Measurements from ENCODE around the gene CAPS.
"Not testable (repeated sequence)": the region's sequence is repeated elsewhere in the genome, so short reads cannot be mapped to it uniquely, and the experiment has no call there.

CAPS gene

GRCh38 chr19:5953030-5953589, 39.1 kb downstream of the CAPS start:
- intact Hi-C loops (cut with DNase I): no loop called here
- no peak for DNase-seq

GRCh38 chr19:5953680-5954213, 39.7 kb downstream of the CAPS start:
- intact Hi-C loops (cut with DNase I): no loop called here
- peak in 3 of 10 donors; percentile 61 to 88 (median 82) for DNase-seq

DNA sequence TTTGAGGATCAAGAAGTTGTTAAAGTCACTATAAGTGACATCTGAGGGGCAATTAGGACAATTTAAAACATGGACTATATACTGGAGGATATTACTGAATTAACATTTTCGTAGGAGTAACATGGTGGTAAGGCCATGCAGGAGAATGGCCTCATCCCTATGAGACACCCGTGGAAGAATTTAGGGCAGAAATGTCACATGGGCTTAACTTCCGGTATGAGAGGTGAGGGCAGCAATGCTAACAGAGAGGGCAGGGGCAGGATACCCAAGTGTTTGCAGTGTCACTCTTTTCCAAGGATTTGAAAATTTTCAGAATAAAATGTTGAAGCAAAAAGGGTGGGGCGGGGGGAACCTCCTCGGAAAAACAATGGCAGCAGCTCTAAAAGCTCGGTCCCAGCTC, 40.2 kb downstream of the CAPS start:
- intact Hi-C loops (cut with DNase I): no loop called here
- DNase-seq: no peak

DNA sequence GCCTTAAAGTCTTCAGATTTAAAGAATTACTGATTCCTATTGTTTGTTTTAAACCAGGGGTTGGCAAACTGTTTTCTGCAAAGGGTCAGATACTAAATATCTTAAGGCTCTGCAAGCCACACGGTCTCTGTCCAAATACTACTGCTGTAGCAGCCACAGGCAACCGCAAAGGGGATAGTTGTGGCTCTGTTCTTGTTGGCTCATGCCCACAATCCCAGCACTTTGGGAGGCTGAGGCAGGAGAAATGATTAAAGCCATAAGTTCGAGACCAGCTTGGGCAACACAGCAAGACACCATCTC, 41.5 kb downstream of the CAPS start:
- peak in 2 of 10 donors; percentile 2 to 4 for DNase-seq
- intact Hi-C loops (cut with DNase I): no loop called here

- no peak for DNase-seq
- intact Hi-C loops (cut with DNase I): no loop called here
Observed at GRCh38 chr19:5956323-5956722, 42.3 kb downstream of the CAPS start.

DNA sequence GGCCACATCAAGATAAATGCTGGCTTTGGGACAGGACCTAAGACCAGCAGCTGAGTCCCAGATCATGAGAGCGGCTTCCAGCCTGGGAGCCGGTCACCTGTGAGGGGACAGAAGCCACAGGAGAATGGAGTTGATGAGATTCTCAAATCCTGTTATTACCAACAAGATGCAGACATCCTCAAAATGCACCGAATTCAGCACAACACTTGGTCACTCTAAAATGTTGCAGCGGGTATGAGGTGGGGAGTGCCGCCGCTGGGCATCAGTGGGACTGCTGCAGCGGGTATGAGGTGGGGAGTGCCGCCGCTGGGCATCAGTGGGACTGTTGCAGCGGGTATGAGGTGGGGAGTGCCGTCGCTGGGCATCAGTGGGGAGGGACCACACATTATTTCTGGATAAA, 42.7 kb downstream of the CAPS start:
- intact Hi-C loops (cut with DNase I): no loop called here
- DNase-seq: peak in 3 of 10 donors; percentile 5 to 66 (median 52)

GRCh38 chr19:5957170-5957569, 43.1 kb downstream of the CAPS start:
- DNase-seq: peak in 3 of 10 donors; percentile 9 to 17 (median 14)
- intact Hi-C loops (cut with DNase I): no loop called here

GRCh38 chr19:5958074-5958850, 44.2 kb downstream of the CAPS start:
- intact Hi-C loops (cut with DNase I): no loop called here
- peak in 3 of 10 donors; percentile 80 to 87 (median 81) for DNase-seq

DNA sequence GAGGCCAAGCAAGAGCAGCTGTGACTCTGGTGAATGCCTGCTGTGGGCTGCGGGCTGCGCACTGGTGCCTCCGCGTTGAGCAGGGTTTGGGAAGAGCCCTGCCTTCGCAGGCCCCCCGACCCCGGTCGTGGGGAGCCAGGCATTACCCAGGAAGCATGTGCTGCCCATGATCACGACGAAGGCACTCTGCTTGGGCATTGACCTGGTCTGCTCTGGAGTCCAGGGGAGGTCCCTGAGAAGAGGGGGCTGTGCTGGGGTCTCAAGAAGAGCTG, 44.7 kb downstream of the CAPS start:
- intact Hi-C loops (cut with DNase I): no loop called here
- DNase-seq: peak in 1 of 10 donors; percentile 69

- DNase-seq: peak in 2 of 10 donors; percentile 62 to 66
- intact Hi-C loops (cut with DNase I): no loop called here
Observed at GRCh38 chr19:5959260-5960004, 45.4 kb downstream of the CAPS start.

- DNase-seq: peak in 4 of 10 donors; percentile 33 to 77 (median 71)
- intact Hi-C loops (cut with DNase I): no loop called here
Observed at GRCh38 chr19:5960005-5961001, 46.2 kb downstream of the CAPS start.

- DNase-seq: peak in 1 of 10 donors; percentile 33
- intact Hi-C loops (cut with DNase I): not testable (repeated sequence)
Observed at GRCh38 chr19:5961641-5961968, 47.6 kb downstream of the CAPS start.

- intact Hi-C loops (cut with DNase I): no loop called here
- DNase-seq: peak in 4 of 10 donors; percentile 33 to 81 (median 69)
Observed at GRCh38 chr19:5961969-5962945, 48.2 kb downstream of the CAPS start.

DNA sequence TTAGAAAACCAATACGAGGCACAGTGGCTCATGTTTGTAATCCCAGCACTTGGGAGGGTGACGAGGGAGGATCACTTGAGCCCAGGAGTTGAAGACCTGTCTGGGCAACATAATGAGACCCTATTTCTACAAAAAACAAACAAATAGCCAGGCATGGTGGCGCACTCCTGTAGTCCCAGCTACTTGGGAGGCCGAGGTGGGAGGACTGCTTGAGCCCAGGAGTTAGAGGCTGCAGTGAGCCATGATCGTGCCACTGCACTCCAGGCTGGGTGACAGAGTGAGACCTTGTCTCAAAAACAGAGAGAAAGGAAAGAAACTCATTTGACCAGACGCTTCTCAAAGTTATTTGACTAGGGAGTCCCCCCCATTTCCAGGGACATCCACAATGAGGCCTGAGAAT, 49.2 kb downstream of the CAPS start:
- intact Hi-C loops (cut with DNase I): not testable (repeated sequence)

GRCh38 chr19:5963855-5964254, 49.8 kb downstream of the CAPS start:
- peak in 3 of 10 donors; percentile 31 to 44 (median 31) for DNase-seq
- intact Hi-C loops (cut with DNase I): no loop called here

More for the DNA sequence above, 49.2 kb downstream of the CAPS start:
- peak in 2 of 10 donors; percentile 16 to 67 for DNase-seq

DNA sequence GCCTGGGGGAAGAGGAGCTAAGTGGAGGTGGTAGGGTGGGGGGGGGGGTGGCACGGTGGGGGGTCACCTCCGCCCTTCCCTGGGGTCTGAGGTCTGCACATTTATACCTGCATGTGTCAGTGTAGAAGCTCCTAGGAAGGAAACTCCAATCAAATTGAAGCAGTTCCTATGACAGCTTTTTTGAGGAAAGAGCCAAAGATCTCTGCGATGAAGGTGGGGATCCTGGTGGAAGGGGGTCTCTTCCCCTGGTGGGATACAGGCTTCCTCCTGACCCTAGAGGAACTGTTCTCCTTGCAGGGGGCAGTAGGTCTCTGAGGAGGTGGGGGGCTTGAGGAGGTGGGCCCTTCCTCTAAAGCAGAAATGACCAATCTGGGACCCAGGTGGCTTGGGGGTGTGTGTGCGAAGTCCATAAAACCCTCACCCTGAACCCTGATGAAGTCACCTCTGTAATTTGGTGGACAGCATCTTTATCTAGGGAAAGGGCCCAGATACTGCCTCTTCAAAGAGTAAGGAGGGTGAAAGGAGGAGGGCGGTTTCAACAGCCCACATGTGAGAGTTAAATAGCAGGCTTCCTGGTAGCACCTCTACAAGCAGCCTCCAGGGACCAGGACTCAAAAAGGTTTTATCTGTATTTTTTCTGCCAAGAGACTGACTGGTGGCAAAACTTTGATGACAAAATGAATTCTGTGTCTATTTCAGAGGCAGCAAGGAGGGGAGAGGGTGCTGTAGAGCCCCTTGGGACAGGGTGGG, 50.9 kb downstream of the CAPS start:
- intact Hi-C loops (cut with DNase I): loop anchor here (5.0 kb wide), 1 partner anchor 57 kb away; no protein-coding TSS in a partner anchor
- peak in 1 of 10 donors; percentile 12 for DNase-seq

All from posterior cingulate gyrus (tissue), 11 donors.